ENCODE data around the gene CYP2E1. TPM values are rescaled to one million over a fixed set of nuclear protein-coding genes. Genes with fewer than 3 reads are reported as not detected.

The CYP2E1 gene
- total RNA-seq, 1 donor from 2014 or later: 0.49 TPM

- Mint-ChIP-seq H3K4me3 (no peak overlapping the region), H3K27ac (ENCODE audit: unreplicated experiment) (no peak overlapping the region), H3K36me3 (ENCODE audit: low read depth) (peaks cover 2% of the 10 kb centered on the region), H3K9me3 (peaks cover 5% of the 10 kb centered on the region), H3K4me1 (no peaks in the 10 kb centered on the region), H3K27me3 (ENCODE audit: low read depth) (no peaks in the 10 kb centered on the region)
- no peak for DNase-seq (ENCODE audit: low read depth, low spot score)
- TF ChIP-seq, protein P1, sequence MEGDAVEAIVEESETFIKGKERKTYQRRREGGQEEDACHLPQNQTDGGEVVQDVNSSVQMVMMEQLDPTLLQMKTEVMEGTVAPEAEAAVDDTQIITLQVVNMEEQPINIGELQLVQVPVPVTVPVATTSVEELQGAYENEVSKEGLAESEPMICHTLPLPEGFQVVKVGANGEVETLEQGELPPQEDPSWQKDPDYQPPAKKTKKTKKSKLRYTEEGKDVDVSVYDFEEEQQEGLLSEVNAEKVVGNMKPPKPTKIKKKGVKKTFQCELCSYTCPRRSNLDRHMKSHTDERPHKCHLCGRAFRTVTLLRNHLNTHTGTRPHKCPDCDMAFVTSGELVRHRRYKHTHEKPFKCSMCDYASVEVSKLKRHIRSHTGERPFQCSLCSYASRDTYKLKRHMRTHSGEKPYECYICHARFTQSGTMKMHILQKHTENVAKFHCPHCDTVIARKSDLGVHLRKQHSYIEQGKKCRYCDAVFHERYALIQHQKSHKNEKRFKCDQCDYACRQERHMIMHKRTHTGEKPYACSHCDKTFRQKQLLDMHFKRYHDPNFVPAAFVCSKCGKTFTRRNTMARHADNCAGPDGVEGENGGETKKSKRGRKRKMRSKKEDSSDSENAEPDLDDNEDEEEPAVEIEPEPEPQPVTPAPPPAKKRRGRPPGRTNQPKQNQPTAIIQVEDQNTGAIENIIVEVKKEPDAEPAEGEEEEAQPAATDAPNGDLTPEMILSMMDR (conservative IDR thresholded peaks at IDR 0.05): no peak
Measured at GRCh38 chr10:133529576-133529946, 2.4 kb downstream of the CYP2E1 start.

- TF ChIP-seq, protein P1 (conservative IDR thresholded peaks at IDR 0.05): no peak
- Mint-ChIP-seq H3K4me1 (no peaks in the 10 kb centered on the region), H3K27ac (ENCODE audit: unreplicated experiment) (no peak overlapping the region), H3K9me3 (peaks cover 5% of the 10 kb centered on the region), H3K4me3 (no peak overlapping the region), H3K27me3 (ENCODE audit: low read depth) (no peaks in the 10 kb centered on the region), H3K36me3 (ENCODE audit: low read depth) (peaks cover 2% of the 10 kb centered on the region)
- no peak for DNase-seq (ENCODE audit: low read depth, low spot score)
Measured at GRCh38 chr10:133530506-133530905, 3.3 kb downstream of the CYP2E1 start.

- TF ChIP-seq, protein P1 (conservative IDR thresholded peaks at IDR 0.05): no peak
- no peak for DNase-seq (ENCODE audit: low read depth, low spot score)
- H3K27me3 Mint-ChIP-seq (ENCODE audit: low read depth): no peaks in the 10 kb centered on the region
- H3K27ac Mint-ChIP-seq (ENCODE audit: unreplicated experiment): no peak overlapping the region
- no peak overlapping the region for H3K4me3 Mint-ChIP-seq
- peaks cover 6% of the 10 kb centered on the region for H3K9me3 Mint-ChIP-seq
- H3K4me1 Mint-ChIP-seq: no peaks in the 10 kb centered on the region
- H3K36me3 Mint-ChIP-seq (ENCODE audit: low read depth): peaks cover 2% of the 10 kb centered on the region
Measured at GRCh38 chr10:133532871-133533270, 5.7 kb downstream of the CYP2E1 start.

- Mint-ChIP-seq H3K4me1 (no peaks in the 10 kb centered on the region), H3K27me3 (ENCODE audit: low read depth) (no peaks in the 10 kb centered on the region), H3K27ac (ENCODE audit: unreplicated experiment) (no peak overlapping the region), H3K4me3 (no peak overlapping the region), H3K9me3 (peaks cover 11% of the 10 kb centered on the region), H3K36me3 (ENCODE audit: low read depth) (peaks cover 2% of the 10 kb centered on the region)
- no peak for DNase-seq (ENCODE audit: low read depth, low spot score)
- TF ChIP-seq, protein P1 (conservative IDR thresholded peaks at IDR 0.05): no peak
Measured at GRCh38 chr10:133534417-133534816, 7.3 kb downstream of the CYP2E1 start.

DNA sequence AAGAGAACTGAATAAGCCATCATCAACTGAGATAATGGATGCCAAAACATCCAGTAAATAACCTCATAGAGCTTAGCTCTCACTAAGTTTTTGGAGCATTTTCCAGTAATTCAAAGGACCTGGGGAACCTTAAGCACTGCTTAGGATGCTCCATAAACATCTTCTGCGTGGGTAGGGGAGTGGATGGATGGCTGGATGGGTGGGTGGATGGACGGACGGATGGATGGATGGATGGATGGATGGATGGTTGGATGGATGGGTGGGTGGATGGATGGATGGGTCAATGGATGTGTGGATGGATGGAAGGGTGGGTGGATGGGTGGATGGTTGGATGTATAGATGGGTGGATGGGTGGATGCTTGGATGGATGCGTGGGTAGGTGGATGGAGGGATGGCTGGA is 9.0 kb downstream of the CYP2E1 start:
- no peaks in the 10 kb centered on the region for H3K36me3 Mint-ChIP-seq (ENCODE audit: low read depth)
- DNase-seq (ENCODE audit: low read depth, low spot score): no peak
- H3K9me3 Mint-ChIP-seq: peaks cover 14% of the 10 kb centered on the region
- no peaks in the 10 kb centered on the region for H3K27me3 Mint-ChIP-seq (ENCODE audit: low read depth)
- H3K4me1 Mint-ChIP-seq: no peaks in the 10 kb centered on the region
- TF ChIP-seq, protein P1 (conservative IDR thresholded peaks at IDR 0.05): no peak
- H3K4me3 Mint-ChIP-seq: no peak overlapping the region
- no peak overlapping the region for H3K27ac Mint-ChIP-seq (ENCODE audit: unreplicated experiment)

Data from neural crest cell (in vitro differentiated cells).